Stomach (tissue), 4 donors: ENCODE data around the gene GNAI3.

ENCODE experiments used
- EP300 ChIP-seq: sonication (generic); formaldehyde crosslinking; IDR thresholded peaks from one replicate; pipeline ENCODE4 v1.6.1; 2017; ENCODE audit warnings: antibody characterized with exemption
- POLR2AphosphoS5 ChIP-seq, 3 donors: sonication (generic); formaldehyde crosslinking; IDR thresholded peaks; one replicate each; pipeline ENCODE4 v1.6.1; 2016; ENCODE audit warnings: antibody characterized with exemption in 3 of 3
- TF ChIP-seq, protein P1 (sequence below), 7 experiments: fragments of 450-650 bp in 4 of 7; fragments of 200-600 bp in 3 of 7; sonication (generic) in 3 of 7; IDR thresholded peaks; one replicate each; pipeline ENCODE4 v1.5.1; 2016 to 2019; ENCODE audit warnings: antibody characterized with exemption in 7 of 7, control low read depth in 2 of 7, mild to moderate bottlenecking in 1 of 7

GRCh38 chr1:109527098-109527811 lies 21.2 kb upstream of the GNAI3 start:
- TF ChIP-seq POLR2AphosphoS5 (IDR thresholded peaks at IDR 0.05) (no peak), EP300 (no peak)
- TF ChIP-seq, protein P1, sequence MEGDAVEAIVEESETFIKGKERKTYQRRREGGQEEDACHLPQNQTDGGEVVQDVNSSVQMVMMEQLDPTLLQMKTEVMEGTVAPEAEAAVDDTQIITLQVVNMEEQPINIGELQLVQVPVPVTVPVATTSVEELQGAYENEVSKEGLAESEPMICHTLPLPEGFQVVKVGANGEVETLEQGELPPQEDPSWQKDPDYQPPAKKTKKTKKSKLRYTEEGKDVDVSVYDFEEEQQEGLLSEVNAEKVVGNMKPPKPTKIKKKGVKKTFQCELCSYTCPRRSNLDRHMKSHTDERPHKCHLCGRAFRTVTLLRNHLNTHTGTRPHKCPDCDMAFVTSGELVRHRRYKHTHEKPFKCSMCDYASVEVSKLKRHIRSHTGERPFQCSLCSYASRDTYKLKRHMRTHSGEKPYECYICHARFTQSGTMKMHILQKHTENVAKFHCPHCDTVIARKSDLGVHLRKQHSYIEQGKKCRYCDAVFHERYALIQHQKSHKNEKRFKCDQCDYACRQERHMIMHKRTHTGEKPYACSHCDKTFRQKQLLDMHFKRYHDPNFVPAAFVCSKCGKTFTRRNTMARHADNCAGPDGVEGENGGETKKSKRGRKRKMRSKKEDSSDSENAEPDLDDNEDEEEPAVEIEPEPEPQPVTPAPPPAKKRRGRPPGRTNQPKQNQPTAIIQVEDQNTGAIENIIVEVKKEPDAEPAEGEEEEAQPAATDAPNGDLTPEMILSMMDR (IDR thresholded peaks at IDR 0.05), result no peak
